GM19238 (cell line): ENCODE results near the gene DNAJC10.
"Not testable (repeated sequence)": the region's sequence is repeated elsewhere in the genome, so short reads cannot be mapped to it uniquely, and the experiment has no call there.

Experiments
- DNase-seq: peaks from one replicate; pipeline ENCODE4 v3.0.0; 2011; ENCODE audit warnings: low spot score; ENCODE audit not compliant: insufficient read length

DNAJC10 gene, protein sequence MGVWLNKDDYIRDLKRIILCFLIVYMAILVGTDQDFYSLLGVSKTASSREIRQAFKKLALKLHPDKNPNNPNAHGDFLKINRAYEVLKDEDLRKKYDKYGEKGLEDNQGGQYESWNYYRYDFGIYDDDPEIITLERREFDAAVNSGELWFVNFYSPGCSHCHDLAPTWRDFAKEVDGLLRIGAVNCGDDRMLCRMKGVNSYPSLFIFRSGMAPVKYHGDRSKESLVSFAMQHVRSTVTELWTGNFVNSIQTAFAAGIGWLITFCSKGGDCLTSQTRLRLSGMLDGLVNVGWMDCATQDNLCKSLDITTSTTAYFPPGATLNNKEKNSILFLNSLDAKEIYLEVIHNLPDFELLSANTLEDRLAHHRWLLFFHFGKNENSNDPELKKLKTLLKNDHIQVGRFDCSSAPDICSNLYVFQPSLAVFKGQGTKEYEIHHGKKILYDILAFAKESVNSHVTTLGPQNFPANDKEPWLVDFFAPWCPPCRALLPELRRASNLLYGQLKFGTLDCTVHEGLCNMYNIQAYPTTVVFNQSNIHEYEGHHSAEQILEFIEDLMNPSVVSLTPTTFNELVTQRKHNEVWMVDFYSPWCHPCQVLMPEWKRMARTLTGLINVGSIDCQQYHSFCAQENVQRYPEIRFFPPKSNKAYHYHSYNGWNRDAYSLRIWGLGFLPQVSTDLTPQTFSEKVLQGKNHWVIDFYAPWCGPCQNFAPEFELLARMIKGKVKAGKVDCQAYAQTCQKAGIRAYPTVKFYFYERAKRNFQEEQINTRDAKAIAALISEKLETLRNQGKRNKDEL

DNA sequence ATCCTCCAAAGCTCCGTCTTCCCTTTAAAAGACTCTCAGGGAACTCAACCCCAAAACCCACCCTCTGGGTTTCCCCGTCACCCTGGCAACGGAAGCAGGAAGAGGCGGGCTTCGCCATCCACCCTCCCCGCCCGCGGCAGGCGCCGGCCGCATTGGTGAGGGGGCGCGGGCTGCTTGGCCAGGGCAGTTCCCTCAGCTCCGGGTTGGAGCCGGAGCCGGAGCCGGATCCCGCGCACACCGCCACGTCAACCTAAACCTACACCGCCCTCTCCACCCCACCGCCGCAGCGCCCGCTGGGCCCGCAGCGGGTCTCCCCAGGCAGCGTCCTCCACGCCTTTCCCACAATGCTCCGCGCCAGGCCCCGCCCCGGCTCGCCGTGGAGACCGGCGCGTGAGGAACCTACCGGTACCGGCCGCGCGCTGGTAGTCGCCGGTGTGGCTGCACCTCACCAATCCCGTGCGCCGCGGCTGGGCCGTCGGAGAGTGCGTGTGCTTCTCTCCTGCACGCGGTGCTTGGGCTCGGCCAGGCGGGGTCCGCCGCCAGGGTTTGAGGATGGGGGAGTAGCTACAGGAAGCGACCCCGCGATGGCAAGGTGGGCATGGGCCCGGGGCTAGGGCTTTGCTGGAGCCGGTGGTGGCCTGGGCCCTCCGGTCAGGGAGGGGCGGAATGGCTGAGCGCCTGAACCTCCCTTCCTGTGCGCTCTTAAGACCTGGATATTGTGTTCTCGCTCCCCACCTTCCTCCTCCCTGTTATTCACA is at the start of gene DNAJC10:
Gene DNAJC10 (plus strand): TSS at position 366 of the 758 bp plus-strand sequence. CDS start 1,830 bp downstream, outside the sequence.
- peak; percentile 66 for DNase-seq

DNA sequence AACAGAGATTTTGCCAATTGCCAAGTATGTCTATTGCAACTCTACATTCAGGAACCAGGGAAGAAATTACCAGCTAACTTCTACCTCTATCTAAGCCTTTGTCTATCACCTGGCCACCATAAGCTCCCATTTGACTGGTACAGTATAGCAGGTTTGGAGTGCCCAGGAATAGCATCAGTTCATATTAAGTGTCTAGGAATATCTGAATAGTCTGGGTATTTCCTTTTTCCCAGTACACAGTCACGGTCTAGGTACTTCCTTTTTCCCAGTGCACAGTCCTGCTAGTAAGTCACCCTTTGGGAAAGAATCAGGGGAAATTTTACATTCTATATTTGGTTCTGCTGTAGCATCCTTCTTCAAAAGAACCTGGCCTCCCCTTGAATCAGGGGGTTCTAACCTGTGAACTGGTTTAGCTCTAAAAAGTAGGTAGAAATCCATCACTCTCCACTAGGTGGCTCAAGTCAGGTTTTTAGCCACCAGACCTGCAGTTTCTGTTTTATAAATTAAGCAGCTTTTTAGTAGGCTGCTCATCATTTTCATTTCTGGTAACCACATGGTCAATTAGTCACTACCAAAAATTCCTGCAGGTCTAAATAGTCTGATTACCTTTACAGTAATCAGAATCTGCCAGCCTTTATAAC is 49.3 kb upstream of the DNAJC10 start:
- DNase-seq: peak; percentile 10

DNA sequence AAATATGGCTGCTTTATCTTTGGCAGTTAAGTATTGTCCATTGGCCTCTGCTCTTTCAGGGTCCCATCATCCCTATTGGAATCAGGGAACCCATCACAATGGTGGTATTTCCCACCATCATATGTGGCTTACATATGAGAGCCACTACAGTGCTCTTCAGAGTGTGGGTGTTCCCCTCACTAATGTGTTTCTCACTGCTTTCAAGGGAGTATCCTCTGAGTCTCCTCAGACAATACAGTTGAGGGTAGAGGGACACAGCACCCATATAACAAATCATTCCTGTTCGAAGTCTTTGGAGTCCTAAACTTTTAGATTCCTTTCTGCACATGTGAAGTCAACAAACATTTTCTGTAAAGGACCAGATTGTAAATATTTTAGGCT is 48.8 kb upstream of the DNAJC10 start:
- no peak for DNase-seq

DNA sequence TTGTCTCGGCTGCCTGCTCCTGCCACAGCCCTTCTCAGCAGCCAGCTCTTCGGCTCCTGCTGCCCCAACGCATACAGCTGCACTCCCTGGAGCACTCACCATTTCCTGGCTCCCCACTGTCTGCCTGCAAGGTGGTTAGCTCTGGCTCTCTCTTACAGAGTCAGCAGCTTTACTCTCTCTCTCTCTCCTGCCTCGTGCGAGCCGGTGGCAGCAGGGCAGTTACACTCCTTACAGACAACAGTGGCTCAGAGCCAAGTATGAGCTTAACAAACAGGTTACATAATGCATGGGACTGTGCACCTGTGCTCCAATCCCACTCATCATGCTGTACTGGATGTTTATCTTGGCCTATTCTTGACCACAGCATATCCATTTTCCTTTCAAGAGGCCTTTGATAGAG is 47.4 kb upstream of the DNAJC10 start:
- DNase-seq: no peak

DNA sequence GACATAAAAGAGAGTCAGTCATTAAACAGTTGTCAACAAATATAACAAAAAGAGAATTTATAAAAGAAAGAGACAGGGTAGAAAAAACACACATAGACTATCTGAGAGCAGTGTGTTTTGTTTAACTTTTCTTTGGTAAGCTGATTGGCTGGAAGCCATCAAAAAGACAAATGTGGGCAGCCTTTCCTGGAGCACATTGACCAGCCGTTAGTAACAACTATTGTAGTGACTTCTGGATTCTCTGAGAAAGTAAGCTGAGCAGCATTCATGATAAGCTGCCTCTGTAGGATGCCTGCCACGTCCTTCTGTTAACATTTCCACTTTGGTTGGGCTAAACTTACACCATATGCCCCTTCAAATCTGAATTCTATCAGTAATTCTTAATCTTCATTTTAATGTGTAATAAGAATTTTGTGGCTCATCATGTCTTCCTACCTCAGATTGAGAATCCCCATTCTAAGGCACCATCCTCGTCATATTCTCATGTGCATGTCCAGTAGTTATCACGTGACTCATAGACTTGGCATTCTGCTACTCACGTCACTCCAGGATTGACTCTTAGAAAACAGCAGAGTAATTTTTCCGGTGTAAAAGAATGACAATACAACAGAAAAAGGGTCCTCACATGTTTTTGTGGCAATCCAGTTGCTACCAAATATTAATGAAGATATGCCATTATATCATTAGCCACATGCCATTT is 43.4 kb upstream of the DNAJC10 start:
- no peak for DNase-seq

DNA sequence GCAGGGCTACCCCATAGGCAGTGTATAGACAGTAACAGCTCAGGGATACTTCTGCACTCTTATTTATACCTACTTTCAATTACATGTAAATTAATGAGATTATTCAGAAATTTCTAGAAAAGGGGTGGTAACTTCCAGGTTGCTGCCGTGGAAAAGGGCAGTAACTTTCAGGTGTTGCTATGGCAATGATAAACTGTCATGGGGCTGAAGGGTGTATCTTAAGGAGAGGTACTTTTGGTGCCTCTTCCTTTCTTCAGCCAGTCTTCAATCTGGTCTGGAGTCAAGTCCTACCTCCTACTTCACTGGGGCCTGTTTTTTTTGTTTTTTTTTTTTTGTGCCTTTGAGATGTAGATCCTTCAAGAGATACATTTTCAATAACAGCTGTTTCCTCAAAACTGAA is 35.2 kb upstream of the DNAJC10 start:
- no peak for DNase-seq

DNA sequence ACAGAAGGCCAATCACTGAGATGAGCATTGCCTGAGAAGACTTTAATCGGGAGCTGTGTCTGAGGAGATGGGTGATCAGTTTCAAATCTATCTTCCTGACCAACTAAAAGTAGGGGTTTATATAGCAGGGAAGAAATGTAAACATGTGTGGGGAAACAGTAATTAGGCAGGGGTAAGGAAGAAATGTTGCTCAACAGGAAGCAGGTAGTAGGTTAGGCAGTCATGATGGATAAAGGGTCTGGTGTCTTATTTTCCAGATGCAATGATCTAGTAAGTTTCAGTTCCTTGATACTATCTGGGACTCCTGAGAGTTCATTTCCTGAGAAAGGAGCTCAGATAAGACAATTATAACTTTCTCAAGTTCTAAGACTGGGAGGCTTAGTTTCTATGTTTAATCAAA is 33.8 kb upstream of the DNAJC10 start:
- no peak for DNase-seq

DNA sequence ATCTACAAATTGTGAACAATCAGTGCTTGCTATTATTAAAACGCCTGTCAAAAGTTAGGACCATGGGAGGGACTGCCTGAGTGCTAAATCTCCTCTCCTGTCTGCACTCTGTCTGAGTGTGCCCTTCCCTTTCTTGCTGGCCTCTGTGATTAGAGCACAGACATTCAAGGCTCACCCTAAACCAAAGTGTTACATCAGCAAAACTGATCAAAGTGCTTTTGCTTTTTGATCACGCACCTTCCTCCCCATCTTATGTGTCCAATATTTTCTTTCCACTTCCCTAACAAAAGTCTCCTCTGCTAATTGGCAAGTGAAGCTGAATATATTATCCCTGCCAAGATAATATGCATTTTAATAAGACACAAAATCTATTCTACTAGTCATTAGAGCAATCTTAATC is 30.5 kb upstream of the DNAJC10 start:
- no peak for DNase-seq

DNA sequence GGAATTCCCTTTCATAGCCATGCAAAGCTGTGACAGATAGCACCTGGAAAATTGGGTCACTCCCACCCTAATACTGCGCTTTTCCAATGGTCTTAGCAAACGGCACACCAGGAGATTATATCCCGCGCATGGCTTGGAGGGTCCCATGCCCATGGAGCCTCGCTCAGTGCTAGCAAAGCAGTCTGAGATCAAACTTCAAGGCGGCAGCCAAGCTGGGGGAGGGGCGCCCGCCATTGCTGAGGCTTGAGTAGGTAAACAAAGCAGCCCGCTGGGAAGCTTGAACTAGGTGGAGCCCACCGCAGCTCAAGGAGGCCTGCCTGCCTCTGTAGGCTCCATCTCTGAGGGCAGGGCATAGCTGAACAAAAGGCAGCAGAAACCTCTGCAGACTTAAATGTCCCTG is 29.3 kb upstream of the DNAJC10 start:
- not testable (repeated sequence) for DNase-seq

DNA sequence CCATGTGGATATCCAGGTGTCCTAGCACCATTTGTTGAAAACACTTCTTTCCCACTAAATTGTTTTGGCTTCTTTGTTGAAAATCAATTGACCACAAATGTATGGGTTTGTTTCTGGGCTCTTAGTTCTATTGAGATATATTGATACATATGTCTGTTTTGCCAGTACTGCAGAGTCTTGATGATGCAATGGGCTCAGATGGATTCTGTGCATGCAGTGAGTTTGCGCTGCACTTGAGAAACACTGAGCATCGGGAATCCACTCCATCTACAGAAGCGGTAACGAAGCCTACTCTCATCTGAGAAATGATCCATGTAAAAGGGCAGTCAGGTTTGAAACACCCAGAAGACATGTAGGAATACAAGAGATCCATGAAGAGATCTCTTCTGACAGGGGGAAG is 21.9 kb upstream of the DNAJC10 start:
- no peak for DNase-seq

DNA sequence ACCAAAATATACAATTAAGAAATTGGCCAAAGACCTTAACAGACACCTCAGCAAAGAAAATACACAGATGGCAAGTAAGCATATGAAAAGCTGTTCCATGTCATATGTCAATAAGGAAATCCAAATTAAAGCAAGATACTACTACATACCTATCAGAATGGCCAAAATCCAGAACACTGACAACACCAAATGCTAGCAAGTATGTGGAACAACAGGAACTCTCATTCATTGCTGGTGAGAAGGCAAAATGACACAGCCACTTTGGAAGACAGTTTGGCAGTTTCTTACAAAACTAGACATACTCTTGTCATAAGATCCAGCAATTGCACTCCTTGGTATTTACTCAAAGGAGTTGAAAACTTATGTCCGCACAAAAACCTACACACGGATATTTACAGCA is 20.3 kb upstream of the DNAJC10 start:
- DNase-seq: no peak

DNA sequence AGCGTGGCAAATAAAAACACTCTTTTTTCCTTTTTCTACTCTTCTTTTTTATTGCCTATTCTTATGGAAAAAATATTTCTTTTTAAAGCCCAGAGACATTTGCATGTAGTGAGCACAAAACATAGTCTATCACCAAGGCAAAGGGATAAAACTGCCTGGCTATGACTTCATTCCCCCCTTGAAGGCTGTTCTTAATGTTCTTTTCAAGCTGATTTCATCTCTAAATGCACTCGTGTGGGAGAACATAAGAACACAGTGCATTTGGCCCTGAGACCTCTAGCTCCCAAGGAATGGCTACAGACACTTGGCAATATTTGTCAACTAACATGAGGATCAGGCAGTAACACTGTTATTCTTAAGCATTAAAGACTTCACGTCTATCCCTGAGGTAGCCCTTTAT is 17.4 kb upstream of the DNAJC10 start:
- no peak for DNase-seq

DNA sequence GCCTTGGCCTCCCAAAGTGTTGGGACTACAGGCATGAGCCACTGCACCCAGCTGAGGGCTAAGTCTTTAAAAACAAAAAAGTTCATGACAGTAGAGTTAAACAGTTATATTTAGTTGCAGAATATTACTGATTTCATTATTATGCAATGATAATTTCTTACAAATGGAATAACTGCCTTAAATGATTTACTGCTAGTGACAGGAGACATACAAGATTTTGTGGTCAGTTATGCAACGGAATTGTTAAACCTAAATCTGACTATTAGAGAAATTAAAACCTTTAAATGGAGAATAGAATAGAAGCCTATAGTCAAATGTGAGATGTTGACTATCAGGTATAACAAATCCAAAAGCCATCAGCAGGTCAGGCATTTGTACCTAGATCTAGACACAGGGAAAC is 10.3 kb upstream of the DNAJC10 start:
- DNase-seq: no peak

DNA sequence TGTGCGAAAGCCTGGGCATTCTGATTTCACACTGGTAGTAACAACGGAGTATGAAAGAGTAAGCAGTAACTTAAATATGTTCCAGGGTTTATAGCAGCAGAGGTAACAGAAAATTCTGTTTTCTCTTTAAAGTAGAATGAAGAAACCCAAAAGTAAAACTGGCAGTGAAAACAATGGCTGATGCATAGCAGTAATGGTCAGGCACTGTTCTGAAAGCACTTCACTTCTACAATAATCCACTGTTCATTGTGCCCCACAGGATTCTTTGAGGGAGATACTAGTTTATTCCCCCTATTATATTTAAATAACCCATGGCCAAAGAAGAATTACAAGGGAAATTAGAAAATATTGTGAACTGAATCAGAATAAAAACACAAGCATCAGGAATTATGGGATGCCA is 9.3 kb upstream of the DNAJC10 start:
- DNase-seq: no peak

DNA sequence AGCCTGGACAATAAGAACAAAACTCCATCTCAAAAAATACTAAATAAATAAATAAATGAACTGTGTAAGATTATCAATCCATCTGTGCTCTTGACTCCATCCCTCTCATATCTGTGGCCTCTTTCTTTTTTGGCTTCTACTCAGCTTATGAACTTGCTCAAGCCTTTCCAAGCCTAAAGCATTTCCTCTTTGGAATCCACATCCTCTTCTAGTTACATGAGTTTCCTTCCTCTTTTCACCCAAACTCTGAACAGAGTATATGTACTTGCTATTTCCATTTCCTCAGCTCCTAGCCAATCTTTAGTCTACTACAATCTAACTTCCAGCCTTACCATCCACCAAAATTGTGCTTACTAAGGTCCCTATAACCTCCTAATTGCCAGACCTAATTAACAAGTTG is 2.5 kb upstream of the DNAJC10 start:
- no peak for DNase-seq

DNA sequence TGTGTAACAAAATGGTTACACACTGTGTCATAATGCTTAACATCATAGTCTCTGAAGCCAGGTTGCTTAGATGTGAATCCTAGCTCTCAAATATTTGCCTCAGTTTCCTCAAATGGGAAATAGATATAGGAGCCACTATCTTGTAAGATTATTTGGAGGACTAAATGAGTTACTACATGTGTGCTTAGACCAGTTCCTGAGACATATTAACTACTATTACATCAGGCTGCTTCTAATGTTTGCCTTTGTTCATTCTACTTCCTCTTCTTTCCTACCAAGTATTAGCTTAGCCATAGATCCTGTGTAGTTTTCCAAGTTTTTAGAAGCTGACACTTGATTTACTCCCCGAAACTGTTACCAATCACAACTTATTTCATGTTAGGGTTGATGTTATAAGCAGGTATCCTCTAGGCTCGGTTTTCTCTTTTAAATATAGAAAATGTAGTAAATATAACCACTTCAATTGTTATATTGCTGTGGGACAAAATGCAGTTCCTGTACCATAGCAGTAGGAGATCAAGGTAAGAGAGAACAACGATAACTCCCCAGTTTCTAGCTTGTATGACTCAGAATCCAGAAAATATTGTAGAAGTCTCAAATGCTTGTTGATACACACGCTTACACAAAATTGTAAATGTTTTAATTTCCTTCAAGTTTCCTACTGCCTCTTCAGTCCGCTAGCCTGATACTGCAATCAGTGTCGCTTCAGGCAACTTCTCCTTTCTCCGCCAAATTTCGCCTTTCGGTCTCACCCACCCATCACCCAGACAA is 751 bp upstream of the DNAJC10 start:
- DNase-seq: no peak

DNA sequence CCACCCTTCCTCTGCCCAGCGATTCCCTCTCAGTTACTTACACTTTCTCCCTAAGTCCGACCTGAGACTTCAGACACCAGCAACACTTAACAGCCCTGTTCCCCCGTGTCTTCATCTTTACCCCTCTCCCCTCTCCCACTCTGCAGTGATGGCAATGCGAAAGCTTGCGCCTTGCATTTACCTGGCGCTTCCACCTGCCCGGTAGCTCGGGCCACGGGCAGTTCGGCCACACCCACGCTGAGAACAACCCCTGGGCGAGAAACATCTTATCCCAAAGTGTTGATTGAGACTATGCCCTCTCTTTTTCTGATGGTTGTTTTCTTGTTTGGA is 558 bp downstream of the DNAJC10 start:
- DNase-seq: no peak

DNA sequence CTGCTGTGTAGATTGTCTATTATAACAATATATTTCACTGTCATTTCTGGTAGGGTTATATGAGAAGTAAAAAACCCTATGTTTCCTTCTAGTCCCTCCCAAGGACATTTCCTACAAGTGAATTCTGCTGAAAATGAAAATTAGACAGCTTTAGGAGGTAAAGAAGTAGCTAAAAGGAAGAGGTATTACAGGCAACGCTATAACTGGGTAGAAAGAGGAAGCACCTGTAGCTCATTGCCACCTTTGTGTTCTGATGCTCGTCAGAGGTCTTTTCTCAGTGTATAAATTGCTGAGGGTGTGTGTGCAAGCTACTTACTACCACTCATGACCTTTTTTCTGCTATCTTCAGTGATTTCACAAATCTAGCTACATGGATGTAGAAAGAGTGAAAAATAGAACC is 1.4 kb downstream of the DNAJC10 start:
- DNase-seq: no peak

DNA sequence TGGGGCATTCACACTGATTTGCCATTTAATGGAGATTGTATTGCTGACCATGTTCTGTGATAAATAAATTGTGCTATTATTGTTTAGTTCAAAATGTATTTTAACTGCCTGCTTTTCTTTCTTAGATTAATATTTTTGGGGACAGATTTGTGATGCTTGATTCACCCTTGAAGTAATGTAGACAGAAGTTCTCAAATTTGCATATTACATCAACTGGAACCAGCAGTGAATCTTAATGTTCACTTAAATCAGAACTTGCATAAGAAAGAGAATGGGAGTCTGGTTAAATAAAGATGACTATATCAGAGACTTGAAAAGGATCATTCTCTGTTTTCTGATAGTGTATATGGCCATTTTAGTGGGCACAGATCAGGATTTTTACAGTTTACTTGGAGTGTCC is 1.8 kb downstream of the DNAJC10 start:
- DNase-seq: no peak

DNA sequence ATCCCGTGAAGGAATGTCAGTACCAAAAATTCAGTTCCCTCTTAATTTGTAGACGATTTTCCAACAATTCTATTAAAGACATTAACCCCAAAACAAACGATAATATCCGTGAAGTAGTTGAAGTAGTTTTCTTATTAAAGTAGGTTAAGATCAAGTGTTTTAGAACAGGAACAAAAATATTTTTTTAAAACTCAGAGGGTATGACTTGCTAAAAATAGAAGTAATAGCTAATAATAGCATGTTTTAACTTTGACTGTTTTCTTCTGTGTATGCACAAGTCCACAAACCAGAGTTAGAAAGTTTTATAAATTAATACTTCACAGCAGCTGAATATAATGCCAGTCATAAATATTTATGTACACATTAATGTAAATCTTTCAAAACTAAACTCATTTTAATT is 2.4 kb downstream of the DNAJC10 start:
- DNase-seq: no peak
